NCI-H2196 (cell line): ENCODE data around the gene CD27.
"Not testable (repeated sequence)": the region's sequence is repeated elsewhere in the genome, so short reads cannot be mapped to it uniquely, and the experiment has no call there.

Experiments used
- DNase-seq: peaks from one replicate; lab custom pipeline; 2025; ENCODE audit not compliant: unreplicated experiment; lab: John Stamatoyannopoulos, UW

CD27 gene

GRCh38 chr12:6461401-6462233, 16.9 kb downstream of the CD27 start:
- no peak for DNase-seq

DNA sequence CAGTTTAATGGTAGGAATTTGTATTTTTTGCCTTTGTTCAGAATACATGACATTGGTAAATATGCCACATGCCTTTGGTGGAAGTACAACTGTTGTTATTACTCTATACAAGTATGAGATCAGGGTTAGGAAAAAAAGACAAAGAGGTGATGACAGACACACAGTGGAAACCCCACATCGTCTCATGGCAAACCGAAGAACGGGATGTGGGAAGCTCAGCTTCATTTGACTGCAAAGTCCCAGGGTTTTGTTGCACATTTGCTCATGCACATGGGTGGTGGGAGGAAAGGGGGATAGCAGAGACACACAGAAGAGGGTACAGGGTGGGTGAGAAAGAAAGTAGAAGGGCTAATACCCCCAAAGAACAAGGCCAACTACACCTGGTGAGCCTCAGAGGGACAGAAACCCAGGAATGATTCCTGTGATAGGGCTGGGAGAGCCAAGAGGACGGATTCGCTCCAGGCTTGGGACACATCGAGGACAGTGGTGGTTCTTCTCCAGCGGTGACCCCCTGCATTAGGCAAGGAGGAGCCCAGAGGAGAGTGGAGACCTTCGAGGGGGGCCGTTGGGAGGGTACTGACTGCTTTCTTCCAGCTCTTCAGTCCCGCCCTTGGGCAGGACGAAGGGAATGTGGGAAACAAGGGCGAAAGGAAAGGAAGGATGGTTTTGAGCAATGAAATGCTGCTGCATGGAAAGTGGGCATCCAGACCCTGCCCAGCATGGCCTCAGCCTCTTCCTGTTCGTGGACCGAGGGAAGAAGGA, 17.7 kb downstream of the CD27 start:
- DNase-seq: no peak

- no peak for DNase-seq
Observed at GRCh38 chr12:6463216-6463615, 18.5 kb downstream of the CD27 start.

DNA sequence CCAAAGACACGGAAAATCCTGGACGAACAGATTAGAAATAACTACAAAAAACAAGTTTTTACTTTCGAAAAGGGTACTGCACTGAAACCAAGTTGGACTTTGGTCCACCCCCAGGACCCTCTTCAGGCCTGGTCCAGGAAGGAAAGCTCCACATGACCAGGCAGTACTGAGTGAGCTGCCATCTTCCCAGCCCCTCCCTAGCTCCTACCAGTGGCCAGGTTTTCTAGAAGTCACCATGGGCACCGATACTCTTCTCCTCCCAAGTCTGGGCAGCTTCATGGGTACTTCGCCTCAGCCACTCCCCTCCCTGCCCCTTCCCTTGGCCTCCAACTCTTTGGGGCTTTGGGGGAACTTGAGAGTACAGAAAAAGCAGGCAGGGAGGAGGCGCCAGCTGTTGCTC, 19.1 kb downstream of the CD27 start:
- DNase-seq: no peak

DNA sequence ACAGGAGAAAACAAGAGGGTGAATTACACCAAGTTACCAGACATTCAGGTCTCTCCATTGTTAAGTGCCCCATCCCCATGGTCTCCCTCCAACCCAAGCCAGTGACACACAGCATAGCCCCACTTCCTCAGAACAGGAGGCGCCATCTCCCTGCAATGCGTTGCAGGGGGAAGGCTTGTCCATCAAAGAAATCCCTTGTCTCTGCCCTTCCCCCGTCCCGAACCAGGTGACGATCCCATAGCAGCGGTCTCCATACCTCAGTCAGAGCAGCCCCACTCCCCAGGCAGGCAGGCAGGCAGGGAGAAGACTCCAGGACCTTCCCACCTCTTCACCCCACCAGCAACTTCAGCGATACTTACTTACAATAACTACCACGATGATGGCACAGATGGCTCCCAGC, 19.8 kb downstream of the CD27 start:
- DNase-seq: no peak

DNA sequence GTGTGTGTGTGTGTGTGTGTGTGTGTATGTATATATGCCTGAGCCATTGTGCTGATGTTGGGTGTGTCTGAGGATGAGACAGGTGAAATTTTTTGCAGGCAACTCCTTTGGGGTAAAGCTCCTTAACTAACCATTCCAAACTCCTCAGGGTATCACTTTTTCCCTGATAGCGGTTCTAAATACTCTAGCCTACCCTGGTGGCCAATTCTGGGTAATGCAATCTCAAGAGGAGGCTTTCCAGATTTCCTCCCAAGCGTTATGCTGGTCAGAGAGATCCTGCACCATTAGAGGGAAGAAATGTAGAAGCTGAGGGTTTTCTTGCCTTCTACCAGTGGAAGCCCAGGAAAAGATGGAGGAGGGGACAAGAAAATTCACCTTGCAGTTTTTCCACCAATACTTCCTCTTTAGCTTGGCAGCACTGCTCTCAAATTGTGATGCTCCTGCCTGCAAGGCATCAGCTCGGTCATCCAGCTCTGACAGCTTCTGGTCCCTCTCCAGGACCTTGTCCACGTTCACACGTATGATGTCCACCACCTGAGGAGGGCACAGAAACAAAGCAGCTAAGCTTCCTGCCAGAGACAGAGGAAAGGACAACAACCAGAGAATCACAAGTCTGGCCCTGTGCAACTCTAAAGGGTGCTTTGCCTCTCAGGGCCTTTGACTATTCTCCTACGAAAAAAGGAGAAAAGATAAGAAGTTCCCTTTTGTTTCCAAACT, 20.9 kb downstream of the CD27 start:
- DNase-seq: peak; percentile 49

GRCh38 chr12:6466184-6466573, 21.4 kb downstream of the CD27 start:
- no peak for DNase-seq

DNA sequence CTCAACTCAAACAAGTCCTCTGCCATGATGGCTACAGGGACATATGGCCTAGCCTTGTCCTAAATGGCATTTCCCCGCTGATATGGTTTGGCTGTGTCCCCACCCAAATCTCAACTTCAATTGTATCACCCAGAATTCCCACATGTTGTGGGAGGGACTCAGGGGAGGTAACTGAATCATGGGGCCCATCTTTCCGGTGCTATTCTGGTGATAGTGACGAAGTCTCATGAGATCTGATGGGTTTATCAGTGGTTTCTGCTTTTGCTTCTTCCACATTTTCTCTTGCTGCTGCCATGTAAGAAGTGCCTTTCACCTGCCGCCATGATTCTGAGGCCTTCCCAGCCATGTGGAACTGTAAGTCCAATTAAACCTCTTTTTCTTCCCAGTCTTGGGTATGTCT, 22.0 kb downstream of the CD27 start:
- DNase-seq: not testable (repeated sequence)

- DNase-seq: not testable (repeated sequence)
Observed at GRCh38 chr12:6467571-6468282, 23.0 kb downstream of the CD27 start.

DNA sequence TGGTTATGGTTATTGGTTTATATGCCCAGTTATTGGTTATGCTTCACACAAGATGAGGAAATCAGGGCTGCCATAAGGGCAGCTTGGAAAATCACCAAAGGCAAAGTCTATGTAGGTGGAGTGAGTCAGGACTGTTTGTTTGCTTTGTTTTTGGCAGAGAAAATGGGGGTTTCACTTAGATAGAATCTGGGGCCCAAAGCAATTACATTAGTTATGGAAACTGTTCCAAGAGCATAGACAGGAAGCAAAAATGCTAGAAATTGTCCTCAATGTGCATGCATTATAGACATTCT, 23.5 kb downstream of the CD27 start:
- no peak for DNase-seq

- DNase-seq: no peak
Observed at GRCh38 chr12:6469092-6469491, 24.3 kb downstream of the CD27 start.

DNA sequence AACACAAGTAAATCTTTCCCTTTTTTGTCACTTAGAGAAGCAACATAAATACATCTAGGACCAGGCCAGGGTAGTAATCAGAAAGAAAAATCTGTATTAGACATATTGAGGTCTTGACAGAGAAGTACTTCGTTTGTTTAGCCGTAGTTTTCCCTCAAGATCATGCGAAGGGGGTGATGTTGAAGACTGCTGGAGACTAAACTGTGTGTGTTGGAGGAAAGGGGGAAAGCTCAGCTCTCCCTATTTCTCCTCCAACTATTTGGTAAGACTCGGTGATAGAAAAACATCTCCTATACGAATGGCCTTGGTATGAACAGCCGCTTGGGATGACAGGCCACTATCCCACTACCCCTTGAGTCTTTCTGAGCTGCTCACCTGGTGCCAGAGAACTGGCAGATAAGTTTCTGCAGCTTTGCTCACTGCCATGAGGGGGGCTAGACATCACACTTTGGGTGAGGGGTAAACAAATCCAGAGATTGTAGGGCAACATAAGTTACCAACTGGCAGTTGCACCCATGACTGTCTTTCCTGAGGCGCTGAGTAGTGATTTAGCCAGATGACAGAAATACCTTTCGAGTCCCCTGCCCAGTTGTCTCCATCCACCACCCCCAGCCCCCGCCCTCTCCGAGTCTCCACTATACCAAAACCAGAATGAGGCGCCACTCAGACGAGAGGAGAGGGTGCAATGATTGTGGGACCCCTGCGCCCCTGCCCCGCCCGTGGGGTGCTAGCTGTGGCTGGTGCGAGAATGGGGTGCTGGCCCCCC, 25.0 kb downstream of the CD27 start:
- no peak for DNase-seq

- peak; percentile 87 for DNase-seq
Observed at GRCh38 chr12:6470375-6471163, 25.8 kb downstream of the CD27 start, which contains the start of gene VAMP1. TSS of gene VAMP1 (minus strand) at chr12:6470677. CDS start at chr12:6470531, 146 bp downstream.

DNA sequence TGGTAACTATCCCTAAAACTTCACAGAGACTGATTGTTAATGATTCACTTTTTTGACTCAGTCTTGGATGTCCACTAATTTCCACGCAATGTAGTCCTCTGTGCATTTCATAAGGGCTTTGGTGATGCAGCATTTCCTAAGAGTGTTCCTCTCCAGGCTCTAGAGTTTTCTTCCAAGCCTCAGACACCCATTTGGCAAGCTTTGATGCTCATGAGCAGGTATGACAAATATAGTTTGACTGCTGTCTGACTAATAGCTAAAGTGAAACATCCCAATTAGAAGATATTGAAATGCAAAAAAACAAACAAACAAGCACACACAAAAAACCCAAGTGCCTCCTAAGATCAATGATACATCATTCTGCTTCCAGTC, 27.2 kb downstream of the CD27 start:
- DNase-seq: no peak

- no peak for DNase-seq
Observed at GRCh38 chr12:6472491-6472890, 27.7 kb downstream of the CD27 start.

DNA sequence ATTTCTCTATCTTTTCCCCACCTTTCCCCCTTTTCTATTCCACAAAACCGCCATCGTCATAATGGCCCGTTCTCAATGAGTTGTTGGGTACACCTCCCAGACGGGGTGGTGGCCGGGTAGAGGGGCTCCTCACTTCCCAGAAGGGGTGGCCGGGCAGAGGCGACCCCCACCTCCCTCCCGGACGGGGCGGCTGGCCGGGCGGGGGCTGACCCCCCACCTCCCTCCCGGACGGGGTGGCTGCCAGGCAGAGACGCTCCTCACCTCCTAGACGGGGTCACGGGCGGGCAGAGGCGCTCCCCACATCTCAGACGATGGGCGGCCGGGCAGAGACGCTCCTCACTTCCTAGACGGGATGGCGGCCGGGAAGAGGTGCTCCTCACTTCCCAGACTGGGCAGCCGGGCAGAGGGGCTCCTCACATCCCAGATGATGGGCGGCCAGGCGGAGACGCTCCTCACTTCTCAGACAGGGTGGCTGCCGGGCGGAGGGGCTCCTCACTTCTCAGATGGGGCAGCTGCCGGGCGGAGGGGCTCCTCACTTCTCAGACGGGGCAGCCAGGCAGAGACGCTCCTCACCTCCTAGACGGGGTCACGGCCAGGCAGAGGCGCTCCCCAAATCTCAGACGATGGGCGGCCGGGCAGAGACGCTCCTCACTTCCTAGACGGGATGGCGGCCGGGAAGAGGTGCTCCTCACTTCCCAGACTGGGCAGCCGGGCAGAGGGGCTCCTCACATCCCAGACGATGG, 30.6 kb downstream of the CD27 start:
- DNase-seq: not testable (repeated sequence)

DNA sequence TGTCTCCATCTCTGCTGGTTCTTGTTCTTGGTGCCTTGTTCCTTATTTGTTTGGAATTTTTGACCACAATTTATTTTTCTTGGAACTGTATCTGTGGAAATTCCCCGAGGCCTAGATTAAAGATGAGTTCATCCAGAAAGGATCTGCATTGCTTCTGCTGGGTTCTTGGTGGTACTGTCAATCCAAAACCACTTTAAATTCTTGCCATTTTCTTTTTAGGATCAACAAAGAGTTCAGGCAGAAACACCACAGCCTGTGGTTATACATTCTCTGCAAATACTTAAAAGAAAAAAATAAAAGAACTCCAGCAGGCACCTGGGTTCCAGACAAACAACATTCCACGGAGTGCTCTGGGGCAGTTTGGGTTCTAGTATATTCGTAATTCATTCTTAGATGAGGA, 31.7 kb downstream of the CD27 start:
- no peak for DNase-seq

DNA sequence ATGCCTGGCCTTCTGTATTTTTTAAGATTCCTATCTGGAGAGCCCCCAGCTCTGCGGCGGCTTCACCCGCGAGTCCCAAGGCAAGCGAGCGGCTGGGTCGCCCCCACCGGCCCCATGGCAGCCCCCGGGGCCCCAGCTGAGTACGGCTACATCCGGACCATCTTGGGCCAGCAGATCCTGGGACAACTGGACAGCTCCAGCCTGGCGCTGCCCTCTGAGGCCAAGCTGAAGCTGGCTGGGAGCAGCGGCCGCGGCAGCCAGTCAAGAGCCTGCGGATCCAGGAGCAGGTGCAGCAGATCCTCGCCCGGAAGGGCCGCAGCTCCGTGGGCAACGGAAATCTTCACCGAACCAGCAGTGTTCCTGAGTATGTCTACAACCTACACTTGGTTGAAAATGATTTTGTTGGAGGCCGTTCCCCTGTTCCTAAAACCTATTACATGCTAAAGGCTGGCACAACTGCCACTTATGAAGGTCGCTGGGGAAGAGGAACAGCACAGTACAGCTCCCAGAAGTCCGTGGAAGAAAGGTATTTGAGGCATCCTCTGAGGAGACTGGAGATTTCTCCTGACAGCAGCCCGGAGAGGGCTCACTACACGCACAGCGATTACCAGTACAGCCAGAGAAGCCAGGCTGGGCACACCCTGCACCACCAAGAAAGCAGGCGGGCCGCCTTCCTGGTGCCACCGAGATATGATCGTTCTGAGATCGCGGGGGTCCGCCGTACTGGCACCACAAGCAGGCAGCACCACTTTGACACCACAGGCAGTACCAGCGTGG, 33.0 kb downstream of the CD27 start:
- DNase-seq: not testable (repeated sequence)
